Caco-2 (cell line): ENCODE data around the gene NAA11. TPM values are rescaled to one million over a fixed set of nuclear protein-coding genes. Genes with fewer than 3 reads are reported as not detected.

Source experiments
- BruUV-seq: library from RNA; stranded (reverse); fragments of 400-500 nt; replicated peaks from 2 replicates; lab custom pipeline; 2021; lab: Mats Ljungman, UMichigan
- CTCF ChIA-PET: fragments of 300-600 bp; sonication (Branson Sonifier 250); formaldehyde crosslinking; loops from one replicate; lab custom pipeline; 2022; ENCODE audit warnings: antibody characterized with exemption; lab: Charles Lee
- POLR2A ChIA-PET: fragments of 300-600 bp; sonication (Branson Sonifier 250); formaldehyde crosslinking; loops from one replicate; lab custom pipeline; 2022; ENCODE audit warnings: antibody characterized with exemption; lab: Charles Lee
- DNase-seq, 2 experiments: peaks; one replicate each; pipeline versions ENCODE4 v3.0.0 to v3.0.0-alpha.2; 2020 to 2022
- H3K27me3 ChIP-seq: replicated peaks from 2 replicates; pipeline ENCODE4 v1.6.0; 2011; ENCODE audit warnings: low read length; ENCODE audit not compliant: control insufficient read depth, insufficient read depth
- H3K36me3 ChIP-seq: 2 replicates; pipeline ENCODE4 v1.5.1; 2011; ENCODE audit warnings: low read length; ENCODE audit not compliant: control insufficient read depth, insufficient read depth
- H3K4me1 ChIP-seq: fragments of 250-450 bp; sonication (Bioruptor Pico); 2 replicates; pipeline ENCODE4 v1.5.1; 2020; ENCODE audit warnings: mild to moderate bottlenecking
- H3K4me3 ChIP-seq: 2 replicates; pipeline ENCODE4 v1.5.1; 2011; ENCODE audit warnings: low read depth, mild to moderate bottlenecking, control low read depth, low read length
- H3K9me3 ChIP-seq: fragments of 250-450 bp; sonication (Bioruptor Pico); 2 replicates; pipeline ENCODE4 v1.5.1; 2020; ENCODE audit warnings: mild to moderate bottlenecking, moderate library complexity
- H3K27ac Mint-ChIP-seq: one replicate; pipeline ENCODE4 v1.8.0; 2022; ENCODE audit warnings: mixed read lengths; ENCODE audit not compliant: unreplicated experiment
- H3K27me3 Mint-ChIP-seq: one replicate; pipeline ENCODE4 v1.8.0; 2022; ENCODE audit warnings: mixed read lengths; ENCODE audit not compliant: insufficient read depth, unreplicated experiment
- H3K36me3 Mint-ChIP-seq: one replicate; pipeline ENCODE4 v1.8.0; 2022; ENCODE audit warnings: mild to moderate bottlenecking, mixed read lengths; ENCODE audit not compliant: insufficient read depth, unreplicated experiment
- H3K4me1 Mint-ChIP-seq: one replicate; pipeline ENCODE4 v1.8.0; 2022; ENCODE audit warnings: low read depth, mixed read lengths; ENCODE audit not compliant: unreplicated experiment
- H3K4me3 Mint-ChIP-seq: one replicate; pipeline ENCODE4 v1.8.0; 2022; ENCODE audit warnings: mild to moderate bottlenecking, moderate library complexity, mixed read lengths; ENCODE audit not compliant: unreplicated experiment
- H3K9me3 Mint-ChIP-seq: one replicate; pipeline ENCODE4 v1.8.0; 2022; ENCODE audit warnings: mixed read lengths; ENCODE audit not compliant: unreplicated experiment
- intact Hi-C: fragments of 100-400 bp; cut with micrococcal nuclease; formaldehyde crosslinking; loops from one replicate; pipeline ENCODE4 v1.10.0; 2022; ENCODE audit not compliant: unreplicated experiment
- total RNA-seq: library from RNA; stranded (reverse); gene quantifications from 2 replicates; pipeline ENCODE4 v1.2.3, GENCODE V29; 2022
- TF ChIP-seq, protein P1 (sequence below), 2 experiments: fragments of 200-600 bp in 1 of 2; IDR thresholded peaks; 1 replicate in 1 of 2; 2 replicates in 1 of 2; pipeline versions ENCODE4 v1.5.1 to v1.8.0; 2011 to 2022; ENCODE audit warnings: antibody characterized with exemption in 1 of 2, control low read depth in 1 of 2, inconsistent platforms in 1 of 2, low read depth in 1 of 2, low read length in 1 of 2, mild to moderate bottlenecking in 1 of 2, moderate library complexity in 1 of 2; ENCODE audit not compliant: insufficient read depth in 1 of 2, severe bottlenecking in 1 of 2, unreplicated experiment in 1 of 2

NAA11 gene
- total RNA-seq, 1 experiment from 2014 or later = not detected

DNA sequence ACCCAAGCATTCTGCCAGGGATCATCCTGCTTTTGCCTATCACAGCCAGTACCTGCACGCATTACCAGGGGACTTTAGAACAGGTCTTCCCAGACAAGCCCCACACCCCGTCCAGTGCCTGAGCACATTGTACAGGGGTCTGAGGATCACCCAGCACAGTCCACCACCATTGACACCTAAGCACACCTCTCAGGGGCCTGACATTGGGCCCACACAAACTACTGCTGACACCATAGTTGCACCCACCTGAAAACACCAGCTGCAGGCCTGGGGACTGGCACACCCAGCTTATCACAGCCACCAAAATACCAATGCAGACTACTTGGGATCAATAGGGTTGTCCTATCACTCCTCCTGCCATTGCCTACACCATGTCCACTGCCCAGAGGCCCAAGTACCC, 14.7 kb upstream of the NAA11 start:
- intact Hi-C loops = no loop called here
- BruUV-seq = no TSS peak
- Mint-ChIP-seq H3K4me1 (no peaks in the 10 kb centered on the region), H3K27ac (no peak overlapping the region), H3K27me3 (no peaks in the 10 kb centered on the region), H3K36me3 (no peaks in the 10 kb centered on the region), H3K9me3 (peaks cover 20% of the 10 kb centered on the region), H3K4me3 (no peak overlapping the region)
- no peaks in the 10 kb centered on the region for H3K36me3 ChIP-seq
- no peak overlapping the region for H3K4me3 ChIP-seq
- DNase-seq = no peak
- H3K4me1 ChIP-seq = no peaks in the 10 kb centered on the region
- no peaks in the 10 kb centered on the region for H3K27me3 ChIP-seq
- no peaks in the 10 kb centered on the region; the same call in 1 of the 2 replicates for H3K9me3 ChIP-seq
- TF ChIP-seq, protein P1, sequence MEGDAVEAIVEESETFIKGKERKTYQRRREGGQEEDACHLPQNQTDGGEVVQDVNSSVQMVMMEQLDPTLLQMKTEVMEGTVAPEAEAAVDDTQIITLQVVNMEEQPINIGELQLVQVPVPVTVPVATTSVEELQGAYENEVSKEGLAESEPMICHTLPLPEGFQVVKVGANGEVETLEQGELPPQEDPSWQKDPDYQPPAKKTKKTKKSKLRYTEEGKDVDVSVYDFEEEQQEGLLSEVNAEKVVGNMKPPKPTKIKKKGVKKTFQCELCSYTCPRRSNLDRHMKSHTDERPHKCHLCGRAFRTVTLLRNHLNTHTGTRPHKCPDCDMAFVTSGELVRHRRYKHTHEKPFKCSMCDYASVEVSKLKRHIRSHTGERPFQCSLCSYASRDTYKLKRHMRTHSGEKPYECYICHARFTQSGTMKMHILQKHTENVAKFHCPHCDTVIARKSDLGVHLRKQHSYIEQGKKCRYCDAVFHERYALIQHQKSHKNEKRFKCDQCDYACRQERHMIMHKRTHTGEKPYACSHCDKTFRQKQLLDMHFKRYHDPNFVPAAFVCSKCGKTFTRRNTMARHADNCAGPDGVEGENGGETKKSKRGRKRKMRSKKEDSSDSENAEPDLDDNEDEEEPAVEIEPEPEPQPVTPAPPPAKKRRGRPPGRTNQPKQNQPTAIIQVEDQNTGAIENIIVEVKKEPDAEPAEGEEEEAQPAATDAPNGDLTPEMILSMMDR (IDR thresholded peaks at IDR 0.05; ENCODE audit: insufficient read depth in 1 of 2, low read depth in 1 of 2, low read length in 1 of 2, severe bottlenecking in 1 of 2, unreplicated experiment in 1 of 2) = no peak
- CTCF ChIA-PET = no interaction called here
- POLR2A ChIA-PET = no interaction called here

DNA sequence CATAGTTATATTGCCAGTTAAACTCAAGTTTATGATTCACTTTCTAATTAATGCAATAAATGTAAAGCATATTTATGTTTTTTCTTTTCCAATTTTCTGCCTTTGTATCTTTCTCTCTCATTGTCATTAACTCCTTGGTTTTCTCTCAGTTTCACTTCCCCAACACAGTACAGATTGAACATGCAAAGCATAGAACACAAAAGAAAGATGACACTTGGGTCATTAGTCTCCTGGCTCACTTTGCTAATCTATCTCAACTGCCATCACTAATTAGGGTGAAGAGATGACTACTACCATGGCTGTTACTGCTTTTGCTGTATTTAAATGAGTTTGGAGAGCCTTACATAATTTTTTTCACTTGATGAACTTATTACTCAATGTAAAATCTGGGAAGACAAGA, 12.3 kb upstream of the NAA11 start:
- TF ChIP-seq, protein P1 (IDR thresholded peaks at IDR 0.05; ENCODE audit: insufficient read depth in 1 of 2, low read depth in 1 of 2, low read length in 1 of 2, severe bottlenecking in 1 of 2, unreplicated experiment in 1 of 2) = no peak
- Mint-ChIP-seq H3K4me3 (no peak overlapping the region), H3K27ac (no peak overlapping the region), H3K4me1 (no peaks in the 10 kb centered on the region), H3K9me3 (peaks cover 20% of the 10 kb centered on the region), H3K36me3 (no peaks in the 10 kb centered on the region), H3K27me3 (peaks cover 2% of the 10 kb centered on the region)
- no peaks in the 10 kb centered on the region for H3K4me1 ChIP-seq
- BruUV-seq = no TSS peak
- no peak overlapping the region for H3K4me3 ChIP-seq
- CTCF ChIA-PET = no interaction called here
- no peaks in the 10 kb centered on the region for H3K36me3 ChIP-seq
- POLR2A ChIA-PET = no interaction called here
- H3K27me3 ChIP-seq = no peaks in the 10 kb centered on the region
- no peak for DNase-seq
- no peaks in the 10 kb centered on the region; the same call in 1 of the 2 replicates for H3K9me3 ChIP-seq
- intact Hi-C loops = no loop called here

- CTCF ChIA-PET = no interaction called here
- DNase-seq = no peak
- Histone ChIP-seq H3K9me3 (no peaks in the 10 kb centered on the region), H3K36me3 (no peaks in the 10 kb centered on the region), H3K27me3 (no peaks in the 10 kb centered on the region), H3K4me3 (no peak overlapping the region), H3K4me1 (no peaks in the 10 kb centered on the region)
- peaks cover 2% of the 10 kb centered on the region for H3K27me3 Mint-ChIP-seq
- no peak overlapping the region for H3K4me3 Mint-ChIP-seq
- no peaks in the 10 kb centered on the region for H3K4me1 Mint-ChIP-seq
- BruUV-seq = no TSS peak
- TF ChIP-seq, protein P1 (IDR thresholded peaks at IDR 0.05; ENCODE audit: insufficient read depth in 1 of 2, low read depth in 1 of 2, low read length in 1 of 2, severe bottlenecking in 1 of 2, unreplicated experiment in 1 of 2) = no peak
- intact Hi-C loops = no loop called here
- POLR2A ChIA-PET = no interaction called here
- no peaks in the 10 kb centered on the region for H3K9me3 Mint-ChIP-seq
- no peak overlapping the region for H3K27ac Mint-ChIP-seq
- no peaks in the 10 kb centered on the region for H3K36me3 Mint-ChIP-seq
Measured at GRCh38 chr4:79334783-79335182, 8.9 kb upstream of the NAA11 start.
